ENCODE data around the gene OR2C1.

Gene OR2C1

GRCh38 chr16:3400779-3401688, 45.3 kb downstream of the OR2C1 start, which contains the start of the genes ZNF174 and ZSCAN32:
Gene ZNF174, plus strand, starts transcription at chr16:3401215. Its CDS starts 790 bp downstream, at chr16:3402005.
Gene ZSCAN32, minus strand, starts transcription at chr16:3401004. Its CDS starts 3,447 bp downstream, at chr16:3397557.
- DNase-seq = peak; percentile 99

- no peak for DNase-seq
These were observed 46.2 kb downstream of the OR2C1 start for GRCh38 chr16:3401719-3402397.
